Natural killer cell treated with Interleukin-12 subunit alpha and Interleukin-12 subunit beta and Interleukin-15 and Interleukin-18, amount 100 ng/mL, for 72 hours (primary cell): ENCODE measurements around the gene PAPPA2. TPM values are rescaled to one million over a fixed set of nuclear protein-coding genes. Genes with fewer than 3 reads are reported as not detected.

Experiments used
- ATAC-seq, 2 donors: fragments of 150-1000 bp; cut with Tn5 transposase in 1 of 2; sonication (Bioruptor Pico), chemical (Tn5 transposase) in 1 of 2; 2 replicates each; pipeline ENCODE4 v1.10.0; 2021
- DNase-seq: peaks from one replicate; pipeline ENCODE4 v3.0.0; 2022; ENCODE audit warnings: low spot score
- H3K27ac Mint-ChIP-seq, 2 donors: 1 replicate in 1 of 2; 2 replicates in 1 of 2; pipeline ENCODE4 v1.8.0; 2022; ENCODE audit warnings: mixed read lengths in 2 of 2, mild to moderate bottlenecking in 1 of 2, moderate library complexity in 1 of 2
- H3K27me3 Mint-ChIP-seq, 2 donors: 1 replicate in 1 of 2; 2 replicates in 1 of 2; pipeline ENCODE4 v1.8.0; 2022; ENCODE audit warnings: mixed read lengths in 2 of 2
- H3K36me3 Mint-ChIP-seq: one replicate; pipeline ENCODE4 v1.8.0; 2022; ENCODE audit warnings: mixed read lengths
- H3K4me1 Mint-ChIP-seq, 2 donors: 1 replicate in 1 of 2; 2 replicates in 1 of 2; pipeline ENCODE4 v1.8.0; 2022; ENCODE audit warnings: low read depth in 2 of 2, mixed read lengths in 2 of 2, mild to moderate bottlenecking in 1 of 2
- H3K4me3 Mint-ChIP-seq: one replicate; pipeline ENCODE4 v1.8.0; 2022; ENCODE audit warnings: mixed read lengths
- H3K9me3 Mint-ChIP-seq: 2 replicates; pipeline ENCODE4 v1.8.0; 2022; ENCODE audit warnings: mixed read lengths
- total RNA-seq, 2 donors: library from RNA; stranded (reverse); gene quantifications; one replicate each; pipeline ENCODE4 v1.2.3, GENCODE V29; 2022

The PAPPA2 gene
- total RNA-seq, 2 donors from 2014 or later = 0.10 TPM; not detected in 1

- Mint-ChIP-seq H3K4me3 (no peak overlapping the region), H3K36me3 (no peaks in the 10 kb centered on the region)
Observed at GRCh38 chr1:176795929-176796328, 333.0 kb downstream of the PAPPA2 start.

GRCh38 chr1:176796583-176796982 lies 333.6 kb downstream of the PAPPA2 start:
- DNase-seq (no peak), ATAC-seq (no peak)
- Mint-ChIP-seq H3K27me3 (no peaks in the 10 kb centered on the region), H3K36me3 (no peaks in the 10 kb centered on the region), H3K4me3 (no peak overlapping the region), H3K27ac (no peak overlapping the region), H3K9me3 (no peaks in the 10 kb centered on the region), H3K4me1 (no peaks in the 10 kb centered on the region)

More at GRCh38 chr1:176795929-176796328, 333.0 kb downstream of the PAPPA2 start:
- no peaks in the 10 kb centered on the region for H3K27me3 Mint-ChIP-seq
- ATAC-seq (no peak), DNase-seq (no peak)
- H3K4me1 Mint-ChIP-seq = no peaks in the 10 kb centered on the region
- no peak overlapping the region for H3K27ac Mint-ChIP-seq
- no peaks in the 10 kb centered on the region for H3K9me3 Mint-ChIP-seq

- no peak overlapping the region for H3K27ac Mint-ChIP-seq
- peaks cover 3% of the 10 kb centered on the region for H3K9me3 Mint-ChIP-seq
- ATAC-seq (no peak), DNase-seq (no peak)
- H3K36me3 Mint-ChIP-seq = no peaks in the 10 kb centered on the region
- no peak overlapping the region for H3K4me3 Mint-ChIP-seq
- H3K4me1 Mint-ChIP-seq = no peaks in the 10 kb centered on the region
- no peaks in the 10 kb centered on the region for H3K27me3 Mint-ChIP-seq
Observed at GRCh38 chr1:176799327-176799726, 336.4 kb downstream of the PAPPA2 start.

GRCh38 chr1:176800978-176801513 lies 338.1 kb downstream of the PAPPA2 start:
- H3K27ac Mint-ChIP-seq = no peak overlapping the region
- peaks cover 3% of the 10 kb centered on the region for H3K9me3 Mint-ChIP-seq
- H3K4me1 Mint-ChIP-seq = no peaks in the 10 kb centered on the region
- ATAC-seq (no peak), DNase-seq (no peak)
- H3K4me3 Mint-ChIP-seq = no peak overlapping the region
- H3K36me3 Mint-ChIP-seq = no peaks in the 10 kb centered on the region
- H3K27me3 Mint-ChIP-seq = no peaks in the 10 kb centered on the region

- peaks cover 3% of the 10 kb centered on the region for H3K9me3 Mint-ChIP-seq
- no peaks in the 10 kb centered on the region for H3K4me1 Mint-ChIP-seq
- DNase-seq (no peak), ATAC-seq (no peak)
- H3K36me3 Mint-ChIP-seq = no peaks in the 10 kb centered on the region
- no peak overlapping the region for H3K27ac Mint-ChIP-seq
- no peak overlapping the region for H3K4me3 Mint-ChIP-seq
- H3K27me3 Mint-ChIP-seq = no peaks in the 10 kb centered on the region
Observed at GRCh38 chr1:176801514-176802020, 338.6 kb downstream of the PAPPA2 start.

- DNase-seq (no peak), ATAC-seq (no peak)
- Mint-ChIP-seq H3K9me3 (peaks cover 3% of the 10 kb centered on the region), H3K4me3 (no peak overlapping the region), H3K36me3 (no peaks in the 10 kb centered on the region), H3K27me3 (no peaks in the 10 kb centered on the region), H3K4me1 (no peaks in the 10 kb centered on the region), H3K27ac (no peak overlapping the region)
Observed at GRCh38 chr1:176802316-176802715, 339.3 kb downstream of the PAPPA2 start.

- Mint-ChIP-seq H3K27ac (no peak overlapping the region), H3K27me3 (no peaks in the 10 kb centered on the region), H3K36me3 (no peaks in the 10 kb centered on the region), H3K4me1 (no peaks in the 10 kb centered on the region), H3K9me3 (peaks cover 3% of the 10 kb centered on the region), H3K4me3 (no peak overlapping the region)
- no peak for ATAC-seq
- DNase-seq = no peak
Observed at GRCh38 chr1:176803042-176803441, 340.1 kb downstream of the PAPPA2 start.

GRCh38 chr1:176803596-176803995 lies 340.6 kb downstream of the PAPPA2 start:
- ATAC-seq (no peak), DNase-seq (no peak)
- Mint-ChIP-seq H3K27me3 (no peaks in the 10 kb centered on the region), H3K36me3 (no peaks in the 10 kb centered on the region), H3K27ac (no peak overlapping the region), H3K9me3 (peaks cover 3% of the 10 kb centered on the region), H3K4me3 (no peak overlapping the region), H3K4me1 (no peaks in the 10 kb centered on the region)

- Mint-ChIP-seq H3K4me3 (no peak overlapping the region), H3K9me3 (peaks cover 6% of the 10 kb centered on the region), H3K27ac (no peak overlapping the region), H3K36me3 (no peaks in the 10 kb centered on the region), H3K27me3 (peaks cover 0 to 7% of the 10 kb centered on the region in 2 donors), H3K4me1 (no peaks in the 10 kb centered on the region)
- DNase-seq (no peak), ATAC-seq (no peak)
Observed at GRCh38 chr1:176809292-176809691, 346.3 kb downstream of the PAPPA2 start.

GRCh38 chr1:176811511-176812288 lies 348.7 kb downstream of the PAPPA2 start:
- H3K27ac Mint-ChIP-seq = no peak overlapping the region
- H3K36me3 Mint-ChIP-seq = no peaks in the 10 kb centered on the region
- H3K4me3 Mint-ChIP-seq = no peak overlapping the region
- H3K4me1 Mint-ChIP-seq = no peaks in the 10 kb centered on the region
- peaks cover 11% of the 10 kb centered on the region for H3K9me3 Mint-ChIP-seq
- ATAC-seq = no peak
- H3K27me3 Mint-ChIP-seq = peaks cover 0 to 11% of the 10 kb centered on the region in 2 donors
- no peak for DNase-seq

GRCh38 chr1:176815621-176816020 lies 352.6 kb downstream of the PAPPA2 start:
- peaks cover 0 to 11% of the 10 kb centered on the region in 2 donors for H3K27me3 Mint-ChIP-seq
- DNase-seq = no peak
- no peak overlapping the region for H3K4me3 Mint-ChIP-seq
- no peak for ATAC-seq
- peaks cover 11% of the 10 kb centered on the region for H3K9me3 Mint-ChIP-seq
- no peaks in the 10 kb centered on the region for H3K36me3 Mint-ChIP-seq
- H3K27ac Mint-ChIP-seq = no peak overlapping the region
- no peaks in the 10 kb centered on the region for H3K4me1 Mint-ChIP-seq

GRCh38 chr1:176816232-176816631 lies 353.3 kb downstream of the PAPPA2 start:
- H3K4me3 Mint-ChIP-seq = no peak overlapping the region
- no peaks in the 10 kb centered on the region for H3K36me3 Mint-ChIP-seq
- peaks cover 11% of the 10 kb centered on the region for H3K9me3 Mint-ChIP-seq
- no peak for DNase-seq
- ATAC-seq = no peak
- H3K4me1 Mint-ChIP-seq = no peaks in the 10 kb centered on the region
- peaks cover 0 to 11% of the 10 kb centered on the region in 2 donors for H3K27me3 Mint-ChIP-seq
- no peak overlapping the region for H3K27ac Mint-ChIP-seq

- ATAC-seq = no peak
- H3K4me1 Mint-ChIP-seq = no peaks in the 10 kb centered on the region
- DNase-seq = no peak
- H3K4me3 Mint-ChIP-seq = no peak overlapping the region
- peaks cover 6% of the 10 kb centered on the region for H3K9me3 Mint-ChIP-seq
- no peaks in the 10 kb centered on the region for H3K27me3 Mint-ChIP-seq
- no peaks in the 10 kb centered on the region for H3K36me3 Mint-ChIP-seq
- no peak overlapping the region for H3K27ac Mint-ChIP-seq
Observed at GRCh38 chr1:176820391-176821031, 357.5 kb downstream of the PAPPA2 start.

GRCh38 chr1:176826265-176826664 lies 363.3 kb downstream of the PAPPA2 start:
- H3K36me3 Mint-ChIP-seq = no peaks in the 10 kb centered on the region

More at GRCh38 chr1:176826265-176826664, 363.3 kb downstream of the PAPPA2 start:
- Mint-ChIP-seq H3K27ac (no peak overlapping the region), H3K4me1 (no peaks in the 10 kb centered on the region), H3K27me3 (no peaks in the 10 kb centered on the region), H3K9me3 (peaks cover 14% of the 10 kb centered on the region), H3K4me3 (no peak overlapping the region)
- DNase-seq = no peak
- no peak for ATAC-seq
